ENCODE data around the gene TEX35.

TEX35 gene

DNA sequence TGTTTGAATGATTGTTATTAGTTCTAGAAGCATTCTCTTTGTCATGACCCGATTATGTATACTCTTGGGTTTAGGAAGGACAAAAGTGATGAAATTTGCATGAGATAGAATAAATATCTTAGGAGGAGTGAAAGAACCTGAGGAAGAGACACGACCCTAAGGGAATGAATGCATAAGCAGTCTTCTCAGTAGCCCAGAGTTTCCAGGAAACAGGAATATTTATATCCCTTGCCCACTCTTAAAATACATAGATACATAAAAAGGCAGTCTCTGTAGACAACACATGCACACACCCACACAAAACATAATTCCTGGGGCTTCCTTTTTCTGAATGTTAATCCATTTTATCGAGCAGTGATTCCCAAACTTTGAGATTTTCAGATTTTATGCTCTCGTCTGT is 35.5 kb upstream of the TEX35 start:
- DNase-seq (ENCODE audit: low spot score), result no peak
- TF ChIP-seq, protein P1, sequence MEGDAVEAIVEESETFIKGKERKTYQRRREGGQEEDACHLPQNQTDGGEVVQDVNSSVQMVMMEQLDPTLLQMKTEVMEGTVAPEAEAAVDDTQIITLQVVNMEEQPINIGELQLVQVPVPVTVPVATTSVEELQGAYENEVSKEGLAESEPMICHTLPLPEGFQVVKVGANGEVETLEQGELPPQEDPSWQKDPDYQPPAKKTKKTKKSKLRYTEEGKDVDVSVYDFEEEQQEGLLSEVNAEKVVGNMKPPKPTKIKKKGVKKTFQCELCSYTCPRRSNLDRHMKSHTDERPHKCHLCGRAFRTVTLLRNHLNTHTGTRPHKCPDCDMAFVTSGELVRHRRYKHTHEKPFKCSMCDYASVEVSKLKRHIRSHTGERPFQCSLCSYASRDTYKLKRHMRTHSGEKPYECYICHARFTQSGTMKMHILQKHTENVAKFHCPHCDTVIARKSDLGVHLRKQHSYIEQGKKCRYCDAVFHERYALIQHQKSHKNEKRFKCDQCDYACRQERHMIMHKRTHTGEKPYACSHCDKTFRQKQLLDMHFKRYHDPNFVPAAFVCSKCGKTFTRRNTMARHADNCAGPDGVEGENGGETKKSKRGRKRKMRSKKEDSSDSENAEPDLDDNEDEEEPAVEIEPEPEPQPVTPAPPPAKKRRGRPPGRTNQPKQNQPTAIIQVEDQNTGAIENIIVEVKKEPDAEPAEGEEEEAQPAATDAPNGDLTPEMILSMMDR (IDR thresholded peaks at IDR 0.05), result no peak
- H3K27ac ChIP-seq, result no peak overlapping the region

DNA sequence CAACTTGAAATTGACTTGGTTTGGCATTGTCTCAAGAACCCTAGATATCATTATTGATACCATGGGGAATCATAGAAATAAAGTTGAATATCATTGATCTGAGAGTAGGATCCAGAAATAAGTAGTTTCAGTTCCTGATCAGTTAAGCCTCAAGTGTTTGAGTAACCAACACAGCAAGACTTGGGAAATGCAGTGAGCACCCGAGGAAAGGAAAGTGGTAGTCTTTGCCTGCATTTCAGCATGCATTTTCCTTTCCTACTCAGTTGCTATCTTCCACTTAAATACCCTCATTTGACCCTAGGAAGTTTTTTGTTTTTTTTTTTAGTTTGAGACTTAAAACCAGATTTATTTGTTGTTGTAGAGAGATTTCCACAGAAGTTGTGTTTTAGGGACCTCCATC is 35.1 kb upstream of the TEX35 start:
- H3K27ac ChIP-seq, result no peak overlapping the region
- DNase-seq (ENCODE audit: low spot score), result no peak
- TF ChIP-seq, protein P1 (IDR thresholded peaks at IDR 0.05), result no peak
- no peak overlapping the region for H3K4me3 ChIP-seq

More for the DNA sequence above, 35.5 kb upstream of the TEX35 start:
- no peak overlapping the region for H3K4me3 ChIP-seq

DNA sequence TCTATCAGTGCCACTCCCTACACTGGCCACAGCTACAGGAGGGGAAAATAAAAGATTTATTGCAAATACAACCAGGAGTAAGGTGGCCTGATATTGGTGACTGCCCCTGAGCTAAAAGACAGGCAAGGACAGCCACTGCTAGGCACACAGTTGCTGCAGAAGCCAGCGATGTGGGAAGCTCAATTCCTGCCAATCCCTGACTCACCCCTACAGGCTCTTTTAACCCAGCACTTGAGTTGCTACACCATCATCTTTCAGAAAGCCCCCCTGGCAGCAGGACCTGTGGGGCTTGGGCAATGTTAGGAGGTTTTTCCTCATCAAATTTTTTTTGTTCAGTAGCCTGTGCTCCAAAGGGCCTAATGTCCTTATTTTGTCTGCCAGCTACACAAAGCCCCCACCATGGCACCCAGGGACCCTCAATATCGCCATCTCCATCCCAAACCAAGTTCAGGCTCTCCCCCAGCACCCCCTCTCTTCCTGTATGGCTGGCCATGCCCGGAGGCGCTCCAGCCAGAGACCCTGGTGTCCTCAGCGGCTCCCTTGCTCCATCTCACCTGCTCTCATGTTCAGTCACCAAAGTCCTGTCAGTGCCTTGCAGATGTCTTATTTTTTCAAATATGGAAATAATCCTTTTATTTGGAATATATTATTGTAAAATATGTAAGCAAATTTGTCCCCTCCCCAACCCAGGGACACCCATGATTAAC is 29.5 kb upstream of the TEX35 start:
- TF ChIP-seq, protein P1 (IDR thresholded peaks at IDR 0.05), result no peak
- no peak overlapping the region for H3K4me3 ChIP-seq
- no peak for DNase-seq (ENCODE audit: low spot score)
- no peak overlapping the region for H3K27ac ChIP-seq

DNA sequence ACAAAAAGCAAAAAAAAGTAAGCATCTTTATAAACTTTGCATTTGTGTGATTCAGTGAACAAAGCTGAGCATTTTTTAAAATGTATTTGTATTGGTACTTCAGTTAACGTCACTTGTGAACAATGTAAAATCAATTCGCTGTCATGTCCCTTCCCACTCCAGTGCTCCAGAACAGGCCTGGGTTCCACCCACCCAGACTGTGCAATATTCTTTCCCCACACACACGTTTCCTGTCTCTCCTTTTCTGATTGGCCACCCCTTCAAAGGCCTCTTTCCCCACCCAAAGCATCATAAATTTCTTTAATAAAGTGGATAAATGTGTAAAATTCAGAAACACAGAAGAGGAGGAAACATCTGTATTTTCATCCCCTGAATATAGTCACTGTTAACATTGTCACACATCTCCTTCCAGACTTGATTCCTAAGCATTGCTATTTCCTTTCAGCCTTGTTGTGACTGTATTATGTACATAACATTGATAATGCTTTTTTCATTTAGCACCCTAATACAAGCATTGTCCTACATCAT is 28.1 kb upstream of the TEX35 start:
- no peak overlapping the region for H3K27ac ChIP-seq
- no peak overlapping the region for H3K4me3 ChIP-seq
- TF ChIP-seq, protein P1 (IDR thresholded peaks at IDR 0.05), result no peak
- DNase-seq (ENCODE audit: low spot score), result no peak

DNA sequence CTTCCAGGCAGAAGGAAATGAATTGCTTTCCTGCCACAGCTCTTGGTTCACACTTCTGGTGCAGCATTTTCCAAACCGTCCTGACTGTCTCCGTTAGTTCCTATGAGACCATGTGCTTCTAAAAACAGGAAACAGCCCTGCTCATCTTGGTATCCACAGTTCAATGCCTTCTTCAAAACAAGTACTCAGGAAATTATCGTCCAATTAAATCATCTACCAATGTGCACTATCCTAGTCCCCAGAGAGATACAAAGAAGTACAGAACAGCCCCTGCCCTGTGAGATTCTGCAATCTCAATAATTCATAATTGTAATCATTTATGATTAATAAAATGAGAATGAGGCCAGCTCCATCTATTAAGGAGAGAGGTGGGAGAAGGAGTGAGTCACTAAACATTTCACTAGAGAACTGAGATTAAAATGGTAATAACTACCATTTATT is 27.3 kb upstream of the TEX35 start:
- TF ChIP-seq, protein P1 (IDR thresholded peaks at IDR 0.05), result no peak
- no peak for DNase-seq (ENCODE audit: low spot score)
- H3K4me3 ChIP-seq, result no peak overlapping the region
- no peak overlapping the region for H3K27ac ChIP-seq

DNA sequence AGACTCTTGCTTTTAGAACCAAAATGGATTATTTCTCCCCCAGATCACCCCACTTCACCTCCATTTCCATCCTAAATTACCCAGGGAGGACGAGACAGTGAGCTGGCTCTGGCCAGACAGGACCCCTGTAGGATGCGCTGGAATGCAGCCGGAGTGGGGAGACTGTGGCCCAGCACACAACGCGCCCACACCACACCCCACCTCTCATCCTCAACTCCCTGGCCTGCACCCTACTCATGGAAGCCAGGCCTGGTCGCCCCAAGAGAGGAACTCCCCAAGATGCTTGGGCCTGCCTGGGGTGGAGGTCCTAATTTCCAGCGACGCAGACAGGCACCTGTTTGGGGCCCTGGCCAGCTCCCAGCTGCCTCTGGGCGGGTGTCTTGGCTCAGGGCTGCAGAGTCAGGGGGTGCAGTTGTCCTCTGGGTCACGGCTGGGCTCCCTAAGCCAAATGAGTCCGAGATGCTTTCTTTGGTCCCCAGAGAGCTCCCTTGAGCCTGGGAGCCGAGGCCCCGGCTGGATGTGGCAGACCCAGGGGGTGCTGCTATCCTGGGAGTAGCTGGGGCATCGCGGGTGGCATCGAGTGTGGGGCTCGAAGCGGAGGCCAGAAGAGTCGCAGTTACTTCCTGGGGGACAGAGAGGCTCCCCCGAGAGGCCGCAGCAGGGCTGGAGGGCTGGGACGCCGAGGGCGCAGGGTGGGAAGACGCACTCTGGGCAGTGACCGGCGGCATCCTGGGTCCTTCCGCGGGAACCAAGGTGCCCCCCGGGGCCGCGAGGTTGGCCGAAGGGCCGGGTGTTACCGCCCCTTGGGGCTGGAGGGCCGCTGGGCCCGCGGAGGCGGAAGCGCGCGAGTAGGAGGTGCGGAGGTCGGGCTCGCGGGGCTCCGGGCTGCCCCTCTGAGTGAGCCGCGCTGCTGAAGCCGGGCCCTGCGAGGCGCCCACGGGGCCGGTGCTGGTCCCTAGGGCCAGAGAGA is 26.5 kb upstream of the TEX35 start:
- H3K4me3 ChIP-seq, result peak overlapping the region; percentile 62
- DNase-seq (ENCODE audit: low spot score), result no peak
- no peak overlapping the region for H3K27ac ChIP-seq
- TF ChIP-seq, protein P1 (IDR thresholded peaks at IDR 0.05), result no peak

Data from coronary artery (tissue), 2 donors.